ENCODE measurements around the gene PPP1R9B. TPM values are rescaled to one million over a fixed set of nuclear protein-coding genes. Genes with fewer than 3 reads are reported as not detected.

The PPP1R9B gene
- total RNA-seq, 4 donors from 2014 or later = 20.2 to 46.3 (median 37.5) TPM

- 2% methylated on average over 11 of the region's 12 CpGs for WGBS
- no peaks in the 10 kb centered on the region for H3K36me3 ChIP-seq
- no peaks in the 10 kb centered on the region for H3K9me3 ChIP-seq
- no peak for DNase-seq (ENCODE audit: extremely low spot score)
- no peaks in the 10 kb centered on the region for H3K27me3 ChIP-seq
- intact Hi-C loops (cut with DNase I) = no loop called here
- H3K27ac ChIP-seq (replicated peaks in 1 of 4) = peak overlapping the region; percentile 87 to 95 (median 94)
- TF ChIP-seq CTCF (IDR thresholded peaks at IDR 0.05) = peak in 1 of 3 experiments; percentile 34
- TF ChIP-seq EP300 (IDR thresholded peaks at IDR 0.05) = no peak
- TF ChIP-seq POLR2A (IDR thresholded peaks at IDR 0.05; ENCODE audit: low read depth) = no peak
- TF ChIP-seq POLR2AphosphoS5 (IDR thresholded peaks at IDR 0.05) = peak; percentile 45 to 72
- H3K4me1 ChIP-seq = peaks cover 56 to 85% (median 80%) of the 10 kb centered on the region in 4 donors
- H3K4me3 ChIP-seq = peak overlapping the region; percentile 76 to 91 (median 78)
Observed at GRCh38 chr17:50151937-50152547, 1.6 kb upstream of the PPP1R9B start.

- DNase-seq (ENCODE audit: extremely low spot score) = peak; percentile 96
- H3K27me3 ChIP-seq = no peaks in the 10 kb centered on the region
- peak overlapping the region; percentile 87 to 95 (median 94) for H3K27ac ChIP-seq (replicated peaks in 1 of 4)
- peaks cover 64 to 93% (median 88%) of the 10 kb centered on the region in 4 donors for H3K4me1 ChIP-seq
- intact Hi-C loops (cut with DNase I) = no loop called here
- under 1% methylated on average over 18 of the region's 40 CpGs for WGBS
- TF ChIP-seq CTCF (IDR thresholded peaks at IDR 0.05) = peak; percentile 32 to 92 (median 39)
- peak; percentile 73 to 76 for TF ChIP-seq POLR2AphosphoS5 (IDR thresholded peaks at IDR 0.05)
- no peak for TF ChIP-seq EP300 (IDR thresholded peaks at IDR 0.05)
- H3K36me3 ChIP-seq = no peaks in the 10 kb centered on the region
- no peaks in the 10 kb centered on the region for H3K9me3 ChIP-seq
- H3K4me3 ChIP-seq = peak overlapping the region; percentile 76 to 91 (median 78)
Observed at GRCh38 chr17:50151041-50151936, 812 bp upstream of the PPP1R9B start.

- intact Hi-C loops (cut with DNase I) = loop anchor here (5.0 kb wide), 1 partner anchor 37 kb away; no protein-coding TSS in a partner anchor
- 8% methylated on average over 2 of the region's 123 CpGs for WGBS
Observed at GRCh38 chr17:50149417-50150353, 792 bp downstream of the PPP1R9B start.

More at GRCh38 chr17:50149417-50150353, 792 bp downstream of the PPP1R9B start:
- no peak for DNase-seq (ENCODE audit: extremely low spot score)
- Histone ChIP-seq H3K27me3 (no peaks in the 10 kb centered on the region), H3K36me3 (peaks cover 0 to 10% (median 6%) of the 10 kb centered on the region in 4 donors), H3K4me1 (peaks cover 63 to 95% (median 90%) of the 10 kb centered on the region in 4 donors), H3K4me3 (peak overlapping the region; percentile 76 to 91 (median 78)), H3K9me3 (no peaks in the 10 kb centered on the region), H3K27ac (replicated peaks in 1 of 4) (peak overlapping the region; percentile 87 to 95 (median 94))
- TF ChIP-seq EP300 (IDR thresholded peaks at IDR 0.05) (no peak), POLR2AphosphoS5 (IDR thresholded peaks at IDR 0.05) (peak in 1 of 2 donors; percentile 10), CTCF (IDR thresholded peaks at IDR 0.05) (peak in 1 of 3 experiments; percentile 38), POLR2A (IDR thresholded peaks at IDR 0.05; ENCODE audit: low read depth) (no peak)

All from esophagus muscularis mucosa (tissue), 4 donors.